NCI-H146 treated with DMSO at 0.1 percent for 48 hours (cell line): ENCODE measurements around the gene ABLIM3.

ENCODE experiments used
- DNase-seq: peaks from one replicate; lab custom pipeline; 2025; ENCODE audit not compliant: unreplicated experiment; lab: John Stamatoyannopoulos, UW

ABLIM3 gene

DNA sequence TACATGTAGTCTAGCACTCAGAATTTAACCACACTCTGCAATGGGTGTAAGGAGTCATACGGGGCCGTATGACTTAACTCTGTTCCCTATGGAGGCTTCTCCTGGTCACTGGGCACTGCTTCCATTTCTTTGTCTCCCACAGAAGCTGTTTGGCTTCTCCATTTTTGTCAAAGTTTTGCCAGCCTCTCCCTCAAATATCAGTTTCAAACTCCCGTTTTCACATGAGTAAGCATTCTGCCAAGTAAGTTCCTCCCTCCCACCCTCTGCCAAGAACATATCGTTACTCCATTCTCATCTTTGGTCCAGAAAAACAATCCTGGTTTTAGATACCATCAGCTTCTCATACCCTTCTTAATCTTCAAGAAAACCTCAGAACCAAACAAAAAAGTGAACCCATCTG lies 136.5 kb downstream of the ABLIM3 start:
- no peak for DNase-seq

GRCh38 chr5:149278451-149279210 lies 137.3 kb downstream of the ABLIM3 start:
- no peak for DNase-seq

- no peak for DNase-seq
Measured at GRCh38 chr5:149279661-149280060, 138.4 kb downstream of the ABLIM3 start.

- peak; percentile 56 for DNase-seq
Measured at GRCh38 chr5:149280124-149280523, 138.8 kb downstream of the ABLIM3 start.

DNA sequence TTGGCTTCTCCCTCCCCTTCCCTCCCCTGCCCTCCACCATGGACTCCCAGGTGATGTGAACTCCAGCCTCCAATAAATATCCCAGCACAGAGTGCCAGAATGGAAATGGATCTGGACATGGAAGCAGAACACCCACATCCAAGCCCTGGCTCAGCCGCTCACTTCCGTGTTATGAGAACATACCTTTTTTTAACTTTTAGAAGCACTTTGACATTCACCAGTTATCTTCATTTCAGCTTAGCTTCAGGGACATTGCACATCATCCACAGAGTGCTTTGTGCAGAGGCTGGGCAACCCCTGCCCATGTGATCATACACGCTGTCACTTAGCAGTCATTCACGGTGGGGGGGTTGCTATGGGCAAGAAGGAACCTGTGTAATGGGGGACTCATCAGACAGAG lies 139.5 kb downstream of the ABLIM3 start:
- DNase-seq = no peak

GRCh38 chr5:149282027-149282965 lies 141.0 kb downstream of the ABLIM3 start:
- DNase-seq = no peak

DNA sequence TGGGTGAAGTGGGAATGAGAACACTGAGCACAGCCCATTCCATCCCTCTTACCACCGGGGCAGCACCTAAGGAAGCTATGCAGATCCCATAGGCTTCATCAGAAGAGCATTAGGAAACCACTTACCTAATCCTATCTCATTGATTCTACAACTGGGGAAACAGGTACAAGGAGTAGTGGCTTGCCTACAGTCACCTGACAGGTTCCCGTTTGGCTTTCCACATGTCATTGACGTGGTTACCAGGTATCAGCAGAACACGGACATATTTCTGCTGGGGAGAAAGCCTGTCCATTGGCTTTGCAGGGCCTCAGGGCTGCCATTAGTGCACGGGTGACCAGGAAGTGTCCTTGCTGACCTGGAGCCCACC lies 141.7 kb downstream of the ABLIM3 start:
- DNase-seq = no peak

DNA sequence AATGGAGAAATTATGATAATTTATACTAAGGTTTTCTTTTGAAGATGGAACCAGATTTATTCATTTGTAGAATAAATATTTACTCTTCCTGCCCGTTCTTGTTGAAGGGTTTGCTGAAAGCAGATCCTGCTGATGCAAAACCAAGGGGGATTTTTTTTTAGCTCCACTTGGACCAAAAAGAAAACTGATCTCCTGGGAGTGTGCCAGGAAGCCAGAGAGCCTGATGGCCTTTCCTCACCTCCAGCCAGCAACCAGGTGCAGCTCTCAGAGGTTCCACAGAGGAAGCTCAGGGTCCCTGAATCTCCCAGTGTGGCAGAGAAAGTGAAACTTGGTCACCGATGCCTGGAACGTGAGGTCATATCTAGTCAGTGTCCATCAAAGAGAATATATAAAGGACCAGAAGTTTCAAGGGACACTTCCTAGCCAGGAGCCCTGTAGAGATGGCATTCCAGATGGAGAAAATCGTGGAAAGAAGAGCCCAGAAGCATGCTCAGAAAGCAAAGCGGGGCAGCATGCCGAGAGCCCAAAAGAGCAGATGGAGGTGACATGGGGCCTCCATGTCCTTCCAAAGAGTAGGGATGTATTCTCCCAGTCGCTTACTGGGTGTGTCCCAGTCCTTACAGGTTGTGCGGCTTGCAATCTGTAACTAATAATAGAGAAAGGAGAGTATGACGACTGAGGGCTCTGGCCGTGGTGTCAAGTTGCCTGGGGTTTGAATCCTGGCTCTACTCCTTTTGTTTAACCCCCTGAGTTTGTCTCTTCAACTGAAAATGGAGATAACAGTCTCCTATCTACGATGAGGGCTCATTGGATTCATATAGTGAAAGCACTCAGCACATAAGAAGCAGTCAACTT lies 142.6 kb downstream of the ABLIM3 start:
- no peak for DNase-seq

- no peak for DNase-seq
Measured at GRCh38 chr5:149284501-149284900, 143.2 kb downstream of the ABLIM3 start.

GRCh38 chr5:149285153-149285552 lies 143.9 kb downstream of the ABLIM3 start:
- no peak for DNase-seq

- no peak for DNase-seq
Measured at GRCh38 chr5:149288436-149288835, 147.1 kb downstream of the ABLIM3 start.

- DNase-seq = no peak
Measured at GRCh38 chr5:149289301-149289700, 148.0 kb downstream of the ABLIM3 start.

DNA sequence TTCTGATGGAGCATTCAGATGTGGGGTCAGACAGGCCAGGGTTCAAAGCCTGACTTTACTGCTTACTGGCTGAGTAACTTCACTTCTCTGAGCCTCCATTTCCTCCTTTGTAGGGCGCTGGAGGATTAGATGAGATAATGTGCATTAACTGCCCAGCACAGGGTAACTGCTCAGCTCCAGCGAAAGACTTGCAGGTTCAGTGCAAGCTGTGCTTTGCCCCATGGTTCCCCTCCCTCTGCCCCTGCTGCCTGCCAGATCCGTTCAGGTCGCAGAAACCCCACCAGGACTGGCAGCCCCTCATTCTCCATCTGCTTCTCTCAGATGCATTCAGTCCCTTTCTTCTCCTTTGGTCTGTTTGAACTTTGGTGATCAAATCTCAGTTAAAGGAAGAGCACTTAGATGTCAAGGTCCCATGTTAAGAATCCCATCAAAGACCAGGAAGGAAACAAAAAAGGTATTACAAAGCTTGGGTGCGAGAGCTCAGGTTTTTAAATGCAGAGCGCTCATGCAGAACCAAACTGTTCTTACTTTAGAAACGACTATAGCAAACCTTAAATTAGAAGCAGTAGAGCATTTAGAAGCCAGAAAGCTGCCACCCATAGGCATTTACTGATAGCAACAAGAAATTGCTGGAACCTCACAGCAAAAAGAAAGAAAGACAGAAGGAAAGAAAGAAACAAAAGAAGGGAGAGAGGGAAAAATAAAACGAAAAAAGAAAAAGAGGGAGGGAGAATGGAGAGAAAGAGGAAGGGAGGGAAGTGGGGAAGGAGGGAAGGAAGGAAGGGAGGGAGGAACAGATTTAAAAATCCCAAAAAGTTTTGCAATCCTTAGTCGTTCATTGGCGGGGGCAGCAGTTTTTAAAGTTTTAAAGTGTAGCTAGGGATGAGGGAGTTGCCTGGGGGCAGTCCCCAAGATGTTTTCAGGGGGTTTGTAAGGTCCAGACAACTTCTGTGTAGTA lies 153.9 kb downstream of the ABLIM3 start:
- DNase-seq = no peak

DNA sequence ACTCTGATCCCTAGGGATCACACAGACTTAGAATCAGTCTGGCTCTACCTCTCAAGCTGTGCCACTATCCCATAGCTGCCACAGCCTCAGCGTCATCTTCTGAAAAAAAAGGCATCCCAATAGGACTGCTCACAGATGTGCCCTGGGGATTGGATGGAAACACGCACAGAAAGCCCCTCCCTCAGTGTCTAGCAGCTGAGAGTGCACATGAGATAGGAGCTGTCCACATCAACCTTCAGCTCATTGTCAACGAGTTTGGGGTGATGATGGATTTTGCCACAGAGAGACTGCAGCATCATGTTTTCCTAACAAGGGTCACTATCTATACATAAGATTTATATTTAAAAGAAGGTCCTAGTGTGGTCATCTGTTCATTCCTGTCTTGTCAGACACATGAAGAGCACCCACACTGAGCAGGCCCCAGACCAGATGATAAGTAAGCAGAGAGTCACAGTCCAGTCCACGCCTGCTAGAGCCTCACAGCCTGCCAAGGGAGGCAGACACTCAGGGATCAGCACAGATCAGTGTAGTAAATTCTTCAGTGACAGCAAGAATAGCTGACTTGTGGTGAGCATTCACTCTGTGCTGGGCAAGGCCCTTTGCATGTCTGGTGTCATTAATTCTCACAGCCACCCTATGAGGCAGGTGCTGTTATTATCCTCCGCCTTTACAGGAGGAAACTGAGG lies 156.2 kb downstream of the ABLIM3 start:
- no peak for DNase-seq

GRCh38 chr5:149298163-149298562 lies 156.9 kb downstream of the ABLIM3 start:
- no peak for DNase-seq

DNA sequence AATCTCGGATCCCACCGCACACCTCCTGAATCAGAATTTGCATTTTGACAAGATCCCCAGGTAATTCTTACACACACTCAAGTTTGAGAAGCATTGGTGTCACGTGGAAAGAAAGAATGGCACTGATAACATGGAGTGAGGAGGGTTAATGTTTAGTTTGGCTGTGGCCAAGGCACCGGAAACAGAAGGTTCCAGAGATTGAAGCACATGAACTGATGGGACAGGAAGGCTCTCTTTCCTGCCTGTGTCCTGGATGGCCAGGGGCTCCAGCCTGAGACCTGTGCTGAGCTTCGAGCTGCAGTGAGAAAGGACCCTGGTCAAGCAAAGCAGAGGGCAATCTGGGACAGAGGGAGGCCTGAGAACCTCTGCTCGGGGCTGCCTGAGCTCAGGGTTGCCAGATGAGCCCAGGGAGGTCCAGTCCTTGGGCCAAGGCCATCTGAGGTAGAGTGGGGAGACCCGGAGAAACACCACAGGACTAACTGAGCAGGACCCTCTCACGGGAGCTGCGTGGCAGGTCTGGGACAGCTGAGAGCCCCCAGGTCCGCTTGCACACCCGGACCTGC lies 157.6 kb downstream of the ABLIM3 start:
- no peak for DNase-seq

DNA sequence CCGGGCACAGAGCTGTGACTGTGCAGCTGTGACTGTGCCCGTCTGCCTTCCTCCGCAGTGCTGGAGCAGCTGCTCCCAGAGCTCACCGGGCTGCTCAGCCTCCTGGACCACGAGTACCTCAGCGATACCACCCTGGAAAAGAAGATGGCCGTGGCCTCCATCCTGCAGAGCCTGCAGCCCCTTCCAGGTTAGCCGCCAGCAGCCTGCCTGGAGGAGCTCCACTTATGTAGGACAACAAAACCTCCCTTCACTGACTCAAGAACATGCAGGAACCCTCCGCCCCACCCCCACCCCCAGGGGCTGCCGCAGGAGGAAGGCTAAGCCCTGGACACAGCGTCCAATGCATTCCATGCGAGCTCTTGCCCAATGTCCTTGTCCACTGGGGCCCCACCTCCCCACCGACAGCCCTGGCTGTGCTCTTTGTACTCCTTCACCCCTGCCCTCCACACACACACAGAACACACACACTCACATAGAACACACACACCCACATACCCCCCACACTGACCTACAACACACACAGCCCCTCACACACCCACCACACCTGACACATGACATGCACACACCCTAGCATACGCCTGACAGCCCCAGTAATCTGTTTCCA lies 158.3 kb downstream of the ABLIM3 start:
- DNase-seq = no peak

DNA sequence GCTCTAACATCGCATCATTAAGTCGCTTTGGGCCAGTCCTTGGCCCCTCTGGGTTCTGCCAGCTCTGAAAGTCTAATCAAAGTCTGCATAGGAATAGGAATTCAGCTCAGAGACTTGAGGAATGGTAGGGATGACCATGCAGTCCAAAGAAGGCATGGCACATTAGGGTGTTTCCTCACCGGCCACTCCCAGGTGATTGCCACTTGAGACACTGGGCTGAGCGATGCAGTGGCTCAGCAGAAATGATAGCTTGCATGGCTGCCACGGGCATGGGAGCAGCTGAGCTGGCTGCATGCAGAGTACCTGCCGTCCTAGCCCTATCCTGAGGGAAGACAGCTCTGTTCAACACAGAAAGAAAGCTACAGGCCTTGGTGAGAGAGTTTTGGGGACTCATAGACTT lies 159.1 kb downstream of the ABLIM3 start:
- DNase-seq = no peak
